Prostate gland (tissue), 2 donors: ENCODE data around the gene MUC20.
"Not testable (repeated sequence)": the region's sequence is repeated elsewhere in the genome, so short reads cannot be mapped to it uniquely, and the experiment has no call there.

Experiments
- CTCF ChIP-seq, 4 experiments: fragments of 200-600 bp in 2 of 4; fragments of 450-650 bp in 2 of 4; sonication (generic) in 2 of 4; IDR thresholded peaks; 1 replicate in 3 of 4; 2 replicates in 1 of 4; pipeline ENCODE4 v1.5.1; 2016 to 2019; ENCODE audit warnings: antibody characterized with exemption in 4 of 4, mild to moderate bottlenecking in 2 of 4, moderate library complexity in 2 of 4
- POLR2A ChIP-seq: fragments of 450-650 bp; IDR thresholded peaks from one replicate; pipeline ENCODE4 v1.6.1; 2016; ENCODE audit warnings: antibody characterized with exemption, mild to moderate bottlenecking
- POLR2AphosphoS5 ChIP-seq: sonication (generic); formaldehyde crosslinking; IDR thresholded peaks from one replicate; pipeline ENCODE4 v1.6.1; 2017; ENCODE audit warnings: antibody characterized with exemption

GRCh38 chr3:195688471-195689183 is 32.2 kb upstream of the MUC20 start:
- not testable (repeated sequence) for TF ChIP-seq POLR2A; CTCF (IDR thresholded peaks at IDR 0.05); POLR2AphosphoS5
